GM19328 (cell line): ENCODE measurements around the gene STAMBPL1.
A peak's percentile ranks its signal among the peaks of the same experiment; 100 is the strongest.
"Not testable (repeated sequence)": the region's sequence is repeated elsewhere in the genome, so short reads cannot be mapped to it uniquely, and the experiment has no call there.

Source experiments
- ATAC-seq: cut with Tn5 transposase; IDR thresholded peaks from one replicate; pipeline ENCODE4 v1.9.1; 2021; ENCODE audit warnings: mild to moderate bottlenecking, moderate library complexity; ENCODE audit not compliant: unreplicated experiment

Gene STAMBPL1

GRCh38 chr10:88854684-88855083 is 25.4 kb upstream of the STAMBPL1 start:
- no peak for ATAC-seq

GRCh38 chr10:88857831-88858230 is 22.2 kb upstream of the STAMBPL1 start:
- ATAC-seq = no peak

GRCh38 chr10:88858491-88858890 is 21.6 kb upstream of the STAMBPL1 start:
- ATAC-seq = no peak

GRCh38 chr10:88861036-88861435 is 19.0 kb upstream of the STAMBPL1 start:
- no peak for ATAC-seq

GRCh38 chr10:88865281-88865876 is 14.7 kb upstream of the STAMBPL1 start:
- no peak for ATAC-seq

GRCh38 chr10:88866454-88866853 is 13.6 kb upstream of the STAMBPL1 start:
- ATAC-seq = no peak

- no peak for ATAC-seq
Observed at GRCh38 chr10:88870089-88870488, 10.0 kb upstream of the STAMBPL1 start.

GRCh38 chr10:88873757-88874156 is 6.3 kb upstream of the STAMBPL1 start:
- no peak for ATAC-seq

- ATAC-seq = no peak
Observed at GRCh38 chr10:88874281-88874680, 5.8 kb upstream of the STAMBPL1 start.

GRCh38 chr10:88875081-88875480 is 5.0 kb upstream of the STAMBPL1 start:
- ATAC-seq = no peak

GRCh38 chr10:88877298-88877697 is 2.7 kb upstream of the STAMBPL1 start:
- ATAC-seq = no peak

- peak; percentile 68 for ATAC-seq
Observed at GRCh38 chr10:88880282-88881076, 434 bp downstream of the STAMBPL1 start.

GRCh38 chr10:88881320-88881719 is 1.3 kb downstream of the STAMBPL1 start:
- ATAC-seq = no peak

GRCh38 chr10:88881922-88882645 is 2.0 kb downstream of the STAMBPL1 start:
- no peak for ATAC-seq

GRCh38 chr10:88882646-88883447 is 2.8 kb downstream of the STAMBPL1 start:
- not testable (repeated sequence) for ATAC-seq

GRCh38 chr10:88883448-88883809 is 3.4 kb downstream of the STAMBPL1 start:
- no peak for ATAC-seq

- ATAC-seq = peak; percentile 45
Observed at GRCh38 chr10:88886557-88886956, 6.5 kb downstream of the STAMBPL1 start.

GRCh38 chr10:88888810-88889445 is 8.9 kb downstream of the STAMBPL1 start:
- ATAC-seq = no peak

- peak; percentile 69 for ATAC-seq
Observed at GRCh38 chr10:88889559-88890337, 9.7 kb downstream of the STAMBPL1 start.
